Parathyroid adenoma (tissue), 2 donors: ENCODE measurements around the gene DGKB.

Experiments used
- H2AFZ ChIP-seq: fragments of 300-600 bp; sonication (generic); one replicate; pipeline ENCODE4 v1.7.0; 2017; ENCODE audit warnings: antibody characterized with exemption, mild to moderate bottlenecking
- H3K27ac ChIP-seq: fragments of 300-600 bp; sonication (generic); one replicate; pipeline ENCODE4 v1.7.0; 2017
- H3K27me3 ChIP-seq: fragments of 300-600 bp; sonication (generic); one replicate; pipeline ENCODE4 v1.7.0; 2017; ENCODE audit warnings: low read length; ENCODE audit not compliant: control insufficient read depth, insufficient read depth
- H3K36me3 ChIP-seq: fragments of 300-600 bp; sonication (generic); one replicate; pipeline ENCODE4 v1.7.0; 2017; ENCODE audit warnings: low read length; ENCODE audit not compliant: control insufficient read depth, insufficient read depth
- H3K4me1 ChIP-seq: fragments of 300-600 bp; sonication (generic); one replicate; pipeline ENCODE4 v1.7.0; 2017; ENCODE audit warnings: control low read depth
- H3K4me2 ChIP-seq: fragments of 300-600 bp; sonication (generic); one replicate; pipeline ENCODE4 v1.7.0; 2017; ENCODE audit warnings: low read length
- H3K4me3 ChIP-seq: fragments of 300-600 bp; sonication (generic); one replicate; pipeline ENCODE4 v1.7.0; 2017; ENCODE audit warnings: low read depth, low read length
- H3K79me2 ChIP-seq: fragments of 300-600 bp; sonication (generic); one replicate; pipeline ENCODE4 v1.7.0; 2017; ENCODE audit warnings: control low read depth
- H3K9ac ChIP-seq: fragments of 300-600 bp; sonication (generic); one replicate; pipeline ENCODE4 v1.7.0; 2017; ENCODE audit warnings: mild to moderate bottlenecking
- H3K9me3 ChIP-seq: fragments of 300-600 bp; sonication (generic); one replicate; pipeline ENCODE4 v1.7.0; 2017; ENCODE audit warnings: low read length; ENCODE audit not compliant: control insufficient read depth
- CTCF ChIP-seq: fragments of 300-600 bp; sonication (generic); IDR thresholded peaks from one replicate; pipeline ENCODE4 v1.7.0; 2017; ENCODE audit warnings: antibody characterized with exemption, mild to moderate bottlenecking
- donor health status: primary hyperparathyroidism.

Gene DGKB

GRCh38 chr7:14902589-14903067, at the start of gene DGKB:
Gene DGKB (minus strand): TSS chr7:14902751.
- no peaks in the 10 kb centered on the region for H3K79me2 ChIP-seq
- H2AFZ ChIP-seq = no peak within 1 kb of the TSS
- no peaks in the 10 kb centered on the region for H3K9me3 ChIP-seq
- no peak within 1 kb of the TSS for H3K4me2 ChIP-seq
- no peak within 1 kb of the TSS for H3K9ac ChIP-seq
- TF ChIP-seq CTCF = no peak
- no peak within 1 kb of the TSS for H3K27ac ChIP-seq
- no peaks in the 10 kb centered on the region for H3K36me3 ChIP-seq
- peaks cover 4% of the 10 kb centered on the region for H3K27me3 ChIP-seq
- H3K4me1 ChIP-seq = no peaks in the 10 kb centered on the region
- H3K4me3 ChIP-seq = no peak within 1 kb of the TSS

GRCh38 chr7:14950013-14950412, 47.5 kb upstream of the DGKB start:
- no peaks in the 10 kb centered on the region for H3K36me3 ChIP-seq
- H3K27ac ChIP-seq = no peak overlapping the region

GRCh38 chr7:14938181-14938580, 35.6 kb upstream of the DGKB start:
- Histone ChIP-seq H3K79me2 (no peaks in the 10 kb centered on the region), H3K4me2 (no peak overlapping the region), H3K9ac (no peak overlapping the region), H3K4me1 (no peaks in the 10 kb centered on the region), H3K4me3 (no peak overlapping the region), H3K27ac (no peak overlapping the region), H2AFZ (no peak overlapping the region), H3K27me3 (no peaks in the 10 kb centered on the region), H3K36me3 (no peaks in the 10 kb centered on the region), H3K9me3 (no peaks in the 10 kb centered on the region)
- no peak for TF ChIP-seq CTCF

More at GRCh38 chr7:14950013-14950412, 47.5 kb upstream of the DGKB start:
- no peak overlapping the region for H3K4me2 ChIP-seq
- no peaks in the 10 kb centered on the region for H3K9me3 ChIP-seq
- H3K4me1 ChIP-seq = no peaks in the 10 kb centered on the region
- H3K79me2 ChIP-seq = no peaks in the 10 kb centered on the region
- H3K9ac ChIP-seq = no peak overlapping the region
- no peaks in the 10 kb centered on the region for H3K27me3 ChIP-seq
- no peak overlapping the region for H3K4me3 ChIP-seq
- no peak for TF ChIP-seq CTCF
- no peak overlapping the region for H2AFZ ChIP-seq

- Histone ChIP-seq H3K4me1 (no peaks in the 10 kb centered on the region), H3K27me3 (no peaks in the 10 kb centered on the region), H3K4me3 (no peak overlapping the region), H3K27ac (no peak overlapping the region), H2AFZ (no peak overlapping the region), H3K4me2 (no peak overlapping the region), H3K9ac (no peak overlapping the region), H3K79me2 (no peaks in the 10 kb centered on the region), H3K9me3 (no peaks in the 10 kb centered on the region), H3K36me3 (no peaks in the 10 kb centered on the region)
- TF ChIP-seq CTCF = no peak
These were observed 35.0 kb upstream of the DGKB start for GRCh38 chr7:14937581-14937980.

- Histone ChIP-seq H3K36me3 (no peaks in the 10 kb centered on the region), H3K9ac (no peak overlapping the region), H2AFZ (no peak overlapping the region), H3K27me3 (no peaks in the 10 kb centered on the region), H3K27ac (no peak overlapping the region), H3K79me2 (no peaks in the 10 kb centered on the region), H3K4me2 (no peak overlapping the region), H3K9me3 (no peaks in the 10 kb centered on the region), H3K4me1 (no peaks in the 10 kb centered on the region), H3K4me3 (no peak overlapping the region)
- no peak for TF ChIP-seq CTCF
These were observed 34.0 kb upstream of the DGKB start for GRCh38 chr7:14936554-14936953.
